ENCODE data around the gene KIF6. TPM values are rescaled to one million over a fixed set of nuclear protein-coding genes. Genes with fewer than 3 reads are reported as not detected.
"Not testable (repeated sequence)": the region's sequence is repeated elsewhere in the genome, so short reads cannot be mapped to it uniquely, and the experiment has no call there.

The KIF6 gene
- total RNA-seq, 1 experiment from 2014 or later: not detected

DNA sequence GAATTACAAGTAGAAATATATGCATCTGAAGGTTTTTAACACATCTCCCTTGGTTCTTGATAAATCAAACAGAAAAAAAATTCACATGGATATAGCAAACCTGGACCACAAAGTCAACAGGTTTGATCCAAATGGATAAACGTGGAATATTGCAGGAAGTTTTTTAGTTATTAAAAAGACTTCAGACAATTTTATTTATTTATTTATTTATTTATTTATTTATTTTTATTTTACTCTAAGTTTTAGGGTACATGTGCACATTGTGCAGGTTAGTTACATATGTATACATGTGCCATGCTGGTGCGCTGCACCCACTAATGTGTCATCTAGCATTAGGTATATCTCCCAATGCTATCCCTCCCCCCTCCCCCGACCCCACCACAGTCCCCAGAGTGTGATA lies 47.9 kb downstream of the KIF6 start:
- in situ Hi-C loops (cut with HindIII; ENCODE audit: low pct_unique_long_range_greater_than_20kb, low sequenced_read_pairs); DNase-seq (ENCODE audit: low read depth): not testable (repeated sequence)

DNA sequence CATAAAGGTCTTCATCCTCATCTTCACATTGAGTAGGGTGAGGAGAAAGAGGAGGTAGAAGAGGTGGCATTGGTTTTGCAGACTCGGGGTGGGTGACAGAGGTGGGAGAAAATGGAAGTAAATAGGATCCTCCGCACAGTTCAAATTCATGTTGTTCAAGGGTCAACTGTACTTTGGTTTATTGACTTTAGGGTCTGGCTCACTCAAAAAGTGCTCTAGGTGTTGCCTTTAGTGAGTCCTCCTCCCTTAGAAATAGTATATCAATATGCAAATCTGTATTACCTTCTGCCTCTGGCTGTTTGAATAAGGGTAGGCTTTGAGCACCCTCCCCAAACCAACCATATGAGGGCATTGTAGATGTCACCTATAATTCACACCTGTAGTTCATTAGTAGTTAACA lies 54.7 kb downstream of the KIF6 start:
- DNase-seq (ENCODE audit: low read depth): no peak
- in situ Hi-C loops (cut with HindIII; ENCODE audit: low pct_unique_long_range_greater_than_20kb, low sequenced_read_pairs): no loop called here

DNA sequence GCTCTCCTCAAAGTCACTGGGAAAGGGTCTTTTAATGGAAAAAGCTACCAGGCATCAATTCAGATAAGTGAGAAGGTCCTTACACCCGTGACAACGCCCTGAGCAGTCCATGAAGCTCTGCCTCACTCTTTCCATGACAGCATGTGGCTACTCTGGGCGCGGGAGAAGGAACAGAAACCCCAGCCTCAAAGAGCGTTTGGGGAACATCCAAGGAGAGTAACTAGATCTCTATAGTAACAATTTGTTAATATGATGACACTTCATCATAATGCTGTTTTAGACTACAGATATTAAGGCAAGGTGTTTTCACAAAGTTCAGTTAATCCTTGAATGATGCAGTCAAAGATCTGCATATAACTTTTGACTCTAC lies 55.2 kb downstream of the KIF6 start:
- no peak for DNase-seq (ENCODE audit: low read depth)
- in situ Hi-C loops (cut with HindIII; ENCODE audit: low pct_unique_long_range_greater_than_20kb, low sequenced_read_pairs): no loop called here

DNA sequence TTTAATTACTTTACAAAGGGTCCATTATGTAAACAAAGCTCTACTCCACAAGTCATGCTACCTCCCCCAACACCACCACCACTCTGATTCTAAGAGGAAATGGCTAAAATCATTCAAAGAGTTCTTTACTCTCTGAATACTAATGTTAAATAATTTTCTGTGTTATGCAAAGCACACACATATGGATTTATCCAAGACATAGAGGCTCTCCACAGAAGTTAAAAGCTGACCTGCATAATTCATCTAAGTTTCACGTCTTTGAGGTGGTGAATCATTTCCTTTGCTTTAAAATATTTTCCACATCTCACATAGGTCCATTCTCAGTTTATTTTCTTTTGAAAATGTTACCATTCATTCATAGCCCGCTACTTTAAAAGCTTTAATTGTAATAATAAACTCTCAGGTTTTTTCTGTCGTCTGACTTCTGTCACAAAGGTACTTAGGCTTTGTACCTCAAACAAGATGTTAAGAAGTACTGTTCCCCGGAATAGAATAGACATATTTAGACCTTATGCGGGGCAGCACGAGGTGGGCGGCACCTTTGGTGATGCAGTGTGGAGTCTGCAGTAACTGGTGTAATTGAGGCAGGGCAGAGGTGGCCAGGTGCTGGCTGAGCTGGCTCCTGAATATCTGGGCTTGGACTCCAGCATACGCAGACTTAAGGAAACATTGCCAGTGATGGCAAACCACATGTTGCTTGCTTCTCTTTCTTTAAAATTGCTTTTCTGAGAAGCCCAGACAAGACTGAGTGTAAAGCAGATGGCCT lies 55.8 kb downstream of the KIF6 start:
- in situ Hi-C loops (cut with HindIII; ENCODE audit: low pct_unique_long_range_greater_than_20kb, low sequenced_read_pairs): no loop called here
- DNase-seq (ENCODE audit: low read depth): no peak

DNA sequence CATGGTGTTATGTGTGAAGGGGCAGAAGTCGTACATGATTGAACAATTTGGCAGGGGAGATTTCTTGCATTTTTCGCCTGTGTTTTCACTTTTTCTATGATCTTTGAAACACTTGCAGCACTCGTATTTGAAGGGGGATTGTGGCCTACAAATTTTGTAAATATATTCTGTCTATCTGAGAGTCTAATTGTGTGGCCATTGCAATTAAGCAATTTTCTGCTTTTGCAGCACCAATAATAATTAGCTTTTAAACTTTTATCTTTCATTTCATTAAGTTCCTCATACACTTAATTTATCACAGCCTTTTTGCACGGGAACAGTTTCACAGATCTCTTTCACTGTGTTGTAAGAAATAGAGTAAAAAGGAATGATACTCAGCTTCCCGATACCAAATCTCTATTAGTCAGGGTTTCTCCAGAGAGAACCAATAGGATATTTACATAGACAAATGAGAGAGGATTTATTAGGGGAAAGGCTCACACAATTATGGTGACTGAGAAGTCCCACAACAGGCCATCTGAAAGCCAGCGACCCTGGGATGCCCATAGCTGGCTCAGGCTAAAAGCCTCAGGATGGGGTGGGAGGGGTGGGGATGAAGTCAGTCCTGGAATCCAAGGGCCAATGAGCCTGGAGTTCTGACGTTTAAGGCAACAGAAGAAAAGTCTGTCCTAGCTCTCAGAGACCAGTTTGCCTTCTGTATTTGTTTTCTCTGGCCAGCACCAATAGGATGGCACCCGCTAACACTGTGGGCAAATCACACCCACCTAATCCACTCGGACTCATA lies 58.3 kb downstream of the KIF6 start:
- no peak for DNase-seq (ENCODE audit: low read depth)
- in situ Hi-C loops (cut with HindIII; ENCODE audit: low pct_unique_long_range_greater_than_20kb, low sequenced_read_pairs): no loop called here

DNA sequence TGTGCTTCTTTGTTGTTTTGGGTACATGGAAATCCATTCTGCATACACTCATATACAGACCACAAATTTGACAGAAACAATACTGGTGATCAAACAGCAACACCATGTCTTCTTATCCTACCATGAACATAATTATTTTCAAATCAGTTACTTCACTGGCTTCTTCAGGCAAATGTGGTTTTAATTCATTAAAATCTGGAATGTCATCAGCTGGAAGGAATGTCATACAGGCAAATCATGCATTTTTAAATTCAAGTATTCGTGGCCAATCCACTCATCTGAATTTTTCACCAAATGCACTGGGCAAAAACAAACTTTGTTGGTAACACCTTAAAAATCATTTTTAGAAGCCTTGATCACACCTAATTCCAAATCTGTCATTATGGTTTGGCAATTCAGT lies 59.3 kb downstream of the KIF6 start:
- DNase-seq (ENCODE audit: low read depth): no peak

DNA sequence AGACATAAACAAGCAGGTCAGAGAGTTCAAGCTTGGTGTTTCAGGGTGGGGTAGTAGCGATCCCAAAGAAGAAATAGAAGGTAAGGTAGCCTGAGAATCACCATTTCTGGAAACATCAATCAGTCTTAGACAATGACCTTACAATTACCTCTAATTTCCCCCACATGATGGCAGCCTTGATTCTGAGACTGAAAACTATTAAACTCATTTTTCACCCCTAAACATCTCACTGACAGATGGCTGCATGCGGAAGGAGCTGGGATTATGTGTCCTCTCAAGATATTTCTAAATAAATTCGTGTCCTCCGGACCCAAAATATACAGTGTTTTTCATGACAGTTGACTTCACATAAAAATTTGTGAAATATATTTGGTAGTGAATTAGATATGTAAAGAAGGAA lies 61.0 kb downstream of the KIF6 start:
- in situ Hi-C loops (cut with HindIII; ENCODE audit: low pct_unique_long_range_greater_than_20kb, low sequenced_read_pairs): no loop called here
- DNase-seq (ENCODE audit: low read depth): no peak

More for the DNA sequence above, 59.3 kb downstream of the KIF6 start:
- in situ Hi-C loops (cut with HindIII; ENCODE audit: low pct_unique_long_range_greater_than_20kb, low sequenced_read_pairs): no loop called here

DNA sequence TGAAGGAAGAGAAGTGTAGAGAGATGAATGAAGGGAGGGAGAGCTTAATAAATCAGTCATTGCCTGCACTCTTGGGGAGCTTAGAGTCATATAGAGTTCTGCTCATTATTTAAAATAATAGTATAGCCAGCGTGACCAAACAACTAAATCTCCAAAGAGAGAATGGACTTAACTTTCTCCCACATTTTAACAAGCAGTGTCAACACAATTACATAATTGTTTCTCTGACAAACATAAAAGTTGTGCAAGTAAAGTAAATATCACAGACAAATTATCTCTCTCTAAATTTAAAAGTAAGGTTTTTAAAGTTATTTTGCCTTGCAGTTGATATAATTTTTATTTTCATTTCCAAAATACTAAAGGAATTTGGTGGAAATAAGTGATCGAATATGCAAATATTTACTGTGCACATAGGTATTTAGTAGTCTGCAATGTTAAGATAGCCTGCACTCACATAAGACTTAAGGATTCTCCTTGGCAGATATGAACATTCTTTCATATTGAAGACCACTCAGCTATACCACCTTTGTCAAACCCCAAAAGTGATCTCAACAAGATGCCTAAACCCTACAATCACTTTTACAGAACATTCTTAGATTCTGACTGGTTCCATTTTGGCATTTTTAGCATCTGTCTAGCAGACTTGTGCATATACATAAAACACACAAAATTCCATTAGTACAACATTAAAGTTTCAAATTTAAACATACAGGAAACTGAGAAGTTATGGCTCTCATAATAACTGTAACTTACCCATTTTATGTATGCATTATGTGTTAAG lies 67.7 kb downstream of the KIF6 start:
- in situ Hi-C loops (cut with HindIII; ENCODE audit: low pct_unique_long_range_greater_than_20kb, low sequenced_read_pairs): no loop called here

DNA sequence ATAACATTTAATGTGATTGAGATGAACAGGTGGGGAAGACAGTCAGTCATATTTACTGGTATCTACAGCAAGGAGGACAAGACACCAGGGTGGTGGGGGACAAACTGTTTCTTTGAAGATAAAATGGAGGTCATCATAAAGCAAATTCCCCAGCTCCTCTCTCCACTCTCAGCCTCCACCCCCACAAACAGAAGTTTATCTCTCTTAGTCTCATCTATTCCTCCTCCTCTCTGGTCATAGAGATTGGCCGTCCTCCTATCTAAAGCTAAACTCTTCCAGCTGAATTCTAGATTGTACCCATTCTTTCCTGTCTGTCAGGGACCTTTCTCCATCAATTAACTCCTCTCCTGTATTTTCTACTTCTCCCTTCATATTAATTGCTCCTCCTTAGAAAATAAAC lies 71.1 kb downstream of the KIF6 start:
- DNase-seq (ENCODE audit: low read depth): no peak
- in situ Hi-C loops (cut with HindIII; ENCODE audit: low pct_unique_long_range_greater_than_20kb, low sequenced_read_pairs): no loop called here

More for the DNA sequence above, 67.7 kb downstream of the KIF6 start:
- no peak for DNase-seq (ENCODE audit: low read depth)

DNA sequence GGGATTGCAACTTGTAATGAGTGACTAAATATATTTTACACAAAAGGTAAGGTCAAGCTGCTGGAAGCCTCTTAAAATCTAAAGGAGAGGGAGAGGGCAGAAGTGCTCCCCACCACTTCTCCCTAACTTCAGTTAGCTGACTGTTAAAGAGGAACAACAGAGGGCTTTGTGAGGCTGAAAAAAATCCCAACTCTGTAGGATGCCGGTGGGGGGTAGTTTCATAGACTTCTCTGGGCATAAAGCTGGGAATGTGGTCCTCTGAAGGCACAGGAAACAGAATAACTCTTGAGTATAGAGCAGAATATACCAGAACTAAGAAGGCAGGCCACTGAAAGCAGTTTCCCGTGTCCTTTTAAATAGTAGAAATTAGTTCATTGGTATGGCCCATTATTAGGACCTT lies 71.6 kb downstream of the KIF6 start:
- in situ Hi-C loops (cut with HindIII; ENCODE audit: low pct_unique_long_range_greater_than_20kb, low sequenced_read_pairs): no loop called here

DNA sequence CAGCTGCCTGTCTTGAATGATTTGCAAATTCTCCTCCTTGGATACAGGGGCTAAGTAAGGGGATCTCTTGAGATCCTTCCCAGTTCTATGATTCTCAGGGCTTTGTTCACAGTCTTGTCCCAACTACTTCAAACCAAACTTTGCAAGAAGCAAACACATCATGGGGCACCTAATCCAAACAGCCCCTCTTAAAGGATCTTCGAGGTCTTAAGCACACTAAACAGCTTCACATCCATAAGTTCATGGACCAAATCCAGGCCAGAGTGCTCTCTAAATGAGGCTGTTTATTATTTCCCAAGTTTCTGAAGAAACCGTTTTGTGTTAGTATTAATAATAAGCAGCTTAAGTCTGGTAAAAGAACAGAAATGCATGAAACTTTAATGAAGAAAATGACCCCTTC lies 75.2 kb downstream of the KIF6 start:
- in situ Hi-C loops (cut with HindIII; ENCODE audit: low pct_unique_long_range_greater_than_20kb, low sequenced_read_pairs): no loop called here
- DNase-seq (ENCODE audit: low read depth): no peak

More for the DNA sequence above, 71.6 kb downstream of the KIF6 start:
- DNase-seq (ENCODE audit: low read depth): no peak

DNA sequence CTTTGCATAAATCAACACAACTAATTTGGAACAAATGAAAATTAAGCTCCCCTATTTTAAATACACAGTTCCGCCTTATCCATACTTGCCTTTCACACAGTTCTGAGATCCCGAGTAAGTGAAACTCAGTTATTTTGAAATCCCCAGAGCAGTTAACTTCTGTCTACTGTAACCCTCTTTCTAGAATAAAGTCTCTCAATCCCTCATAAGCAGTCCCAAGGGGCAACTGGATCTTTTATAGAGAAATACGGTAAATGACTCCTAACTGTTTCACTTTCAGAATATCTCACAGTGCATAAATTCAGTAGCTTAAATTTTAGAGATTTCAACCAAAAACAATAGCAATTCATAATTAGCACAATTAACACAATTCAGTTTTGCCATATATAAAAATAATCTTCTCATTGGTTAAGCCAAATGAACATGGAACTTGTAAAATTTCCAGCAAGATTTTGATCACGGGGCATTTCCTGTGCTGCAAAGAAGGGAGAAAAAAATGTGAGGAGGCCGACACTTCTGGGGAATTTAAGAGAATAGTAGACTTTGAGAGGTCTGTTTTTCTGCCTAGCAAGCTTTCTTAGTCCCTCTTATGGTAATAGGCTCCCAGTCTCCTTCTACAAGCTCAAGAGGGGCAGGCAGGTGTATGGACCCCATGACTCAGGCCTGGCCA lies 78.3 kb downstream of the KIF6 start:
- in situ Hi-C loops (cut with HindIII; ENCODE audit: low pct_unique_long_range_greater_than_20kb, low sequenced_read_pairs): no loop called here
- DNase-seq (ENCODE audit: low read depth): no peak

DNA sequence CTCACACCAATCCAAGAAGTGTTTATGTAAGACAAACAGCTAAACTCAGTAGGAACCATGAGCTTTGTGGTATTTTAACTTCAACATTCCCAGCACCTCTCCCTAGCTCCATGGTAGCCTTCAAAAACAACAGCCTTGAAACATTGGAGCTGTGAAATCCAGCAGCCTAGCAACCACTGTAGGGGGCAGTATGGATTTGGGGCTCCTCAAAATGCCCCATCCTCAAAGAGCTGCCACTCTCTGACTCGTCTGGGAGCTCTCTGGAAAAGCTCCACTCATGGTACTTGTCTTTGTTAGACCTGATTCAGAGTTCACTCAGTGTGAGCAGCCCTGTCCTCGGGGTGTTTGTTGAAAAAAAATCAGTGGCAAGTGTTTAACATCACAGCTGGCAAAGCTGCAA lies 82.9 kb downstream of the KIF6 start:
- DNase-seq (ENCODE audit: low read depth): no peak
- in situ Hi-C loops (cut with HindIII; ENCODE audit: low pct_unique_long_range_greater_than_20kb, low sequenced_read_pairs): no loop called here

DNA sequence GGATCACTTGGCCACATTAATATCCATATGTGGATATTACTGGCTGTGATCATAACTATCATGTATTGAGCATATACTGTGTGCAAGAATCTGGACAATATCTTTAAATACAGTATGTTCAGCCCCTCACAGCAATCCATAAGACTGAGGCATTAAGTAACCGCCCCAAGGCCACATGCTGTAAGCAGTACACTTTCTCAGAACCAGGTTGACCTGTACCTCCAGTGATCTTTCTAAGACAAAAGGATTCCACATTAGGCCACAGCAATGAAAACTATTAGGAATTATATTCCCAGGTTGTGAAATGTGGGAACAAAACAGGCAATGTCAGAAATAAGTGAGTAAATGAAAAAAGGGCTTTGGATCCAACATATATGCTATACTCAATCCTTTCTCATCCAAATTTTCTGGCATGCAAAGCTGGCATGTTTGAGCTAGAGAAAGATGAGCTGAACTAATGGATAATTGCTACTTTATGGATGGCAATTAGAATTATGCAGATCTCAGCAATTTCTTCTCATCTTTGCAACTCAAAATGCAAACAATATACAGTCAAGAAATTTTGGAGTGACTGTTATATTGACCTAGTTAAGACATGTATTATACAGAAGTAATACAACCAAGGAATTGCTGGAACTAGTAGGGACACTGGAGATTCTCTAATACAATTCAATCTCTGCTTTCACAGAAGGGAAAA lies 86.9 kb downstream of the KIF6 start:
- no peak for DNase-seq (ENCODE audit: low read depth)
- in situ Hi-C loops (cut with HindIII; ENCODE audit: low pct_unique_long_range_greater_than_20kb, low sequenced_read_pairs): no loop called here

DNA sequence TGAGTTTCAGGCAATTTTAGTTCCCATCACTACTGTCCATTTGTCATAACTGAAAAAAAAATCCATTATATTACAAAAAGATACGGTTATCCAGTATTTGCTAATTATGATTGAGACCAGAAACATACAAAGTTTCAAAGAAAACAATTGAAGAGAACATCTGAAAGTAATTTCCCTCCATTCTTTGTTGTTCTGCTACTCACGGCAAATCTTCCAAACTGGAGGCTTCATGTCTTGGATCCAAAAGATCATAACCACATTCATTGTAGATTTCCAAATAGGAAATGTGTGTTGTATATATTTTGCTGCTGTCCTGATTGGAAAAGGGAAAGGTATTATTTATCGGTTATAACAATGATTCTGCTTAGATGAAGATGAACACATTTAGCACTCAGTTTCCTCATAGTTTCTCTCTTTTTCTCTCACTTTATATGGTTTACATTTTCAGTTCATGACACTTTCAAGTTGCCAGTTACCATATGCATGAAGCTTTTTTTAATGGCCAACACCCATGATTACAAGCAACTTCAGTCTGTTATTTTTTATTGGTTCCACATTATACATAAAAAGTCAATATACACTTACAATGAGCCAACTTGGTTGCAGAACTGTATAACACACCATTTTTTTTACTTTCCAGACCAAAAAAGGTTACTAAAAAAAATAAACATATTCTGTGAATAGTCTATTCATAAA lies 90.4 kb downstream of the KIF6 start:
- no peak for DNase-seq (ENCODE audit: low read depth)
- in situ Hi-C loops (cut with HindIII; ENCODE audit: low pct_unique_long_range_greater_than_20kb, low sequenced_read_pairs): no loop called here

DNA sequence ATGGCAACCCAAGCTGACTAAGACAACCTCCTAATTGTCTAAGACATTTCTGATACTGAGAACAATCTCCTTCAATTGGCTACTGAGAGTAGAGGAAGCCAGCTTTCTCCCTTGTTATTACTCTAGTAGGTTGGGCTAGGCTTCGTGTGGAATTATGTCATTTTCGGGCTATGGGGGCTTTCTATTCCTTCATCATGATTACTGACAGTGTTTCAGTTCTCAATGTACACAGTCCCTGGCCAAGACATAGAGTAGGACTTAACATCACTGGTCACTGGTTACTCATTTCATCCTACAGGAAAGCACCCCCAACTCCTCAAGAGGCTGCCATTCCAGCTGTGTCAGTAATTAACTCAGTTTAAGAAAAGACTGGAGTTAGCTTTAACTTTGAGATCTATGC lies 100.0 kb downstream of the KIF6 start:
- no peak for DNase-seq (ENCODE audit: low read depth)
- in situ Hi-C loops (cut with HindIII; ENCODE audit: low pct_unique_long_range_greater_than_20kb, low sequenced_read_pairs): no loop called here

DNA sequence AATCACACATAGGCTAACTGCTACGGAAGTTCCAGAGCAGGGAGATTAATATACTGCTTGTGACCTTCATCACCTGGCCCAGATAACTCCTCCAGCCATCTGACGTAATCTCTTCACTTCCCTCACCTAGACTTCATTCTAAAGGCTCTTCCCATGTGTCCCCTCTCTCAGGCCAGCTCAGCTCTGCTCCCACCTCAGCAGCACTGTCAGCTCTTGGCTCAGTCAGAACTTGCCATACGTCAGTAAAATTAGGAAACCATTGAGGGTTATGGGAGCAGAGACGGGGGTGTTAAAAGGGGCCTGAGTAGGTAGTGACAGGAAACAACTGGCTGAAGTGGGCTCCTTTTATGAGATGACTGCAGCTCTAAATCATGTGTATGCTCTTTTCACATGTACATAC lies 101.5 kb downstream of the KIF6 start:
- in situ Hi-C loops (cut with HindIII; ENCODE audit: low pct_unique_long_range_greater_than_20kb, low sequenced_read_pairs): no loop called here
- no peak for DNase-seq (ENCODE audit: low read depth)

Data from Caki2 (cell line).